Activated T-helper 17 cell treated with anti-CD3 and anti-CD28 coated beads, Interleukin-2, amount 50 U/mL, for 72 hours (primary cell): Measurements from ENCODE around the gene IL4I1. TPM values are rescaled to one million over a fixed set of nuclear protein-coding genes. Genes with fewer than 3 reads are reported as not detected.
A peak's percentile ranks its signal among the peaks of the same experiment; 100 is the strongest.

ENCODE experiments used
- ATAC-seq: fragments of 150-1000 bp; cut with Tn5 transposase; replicated peaks from 2 replicates; pipeline ENCODE4 v1.10.0; 2021; ENCODE audit warnings: mild to moderate bottlenecking, moderate library complexity
- H3K27ac Mint-ChIP-seq: one replicate; pipeline ENCODE4 v1.8.0; 2022; ENCODE audit warnings: mixed read lengths
- H3K27me3 Mint-ChIP-seq: one replicate; pipeline ENCODE4 v1.8.0; 2022; ENCODE audit warnings: mixed read lengths
- H3K36me3 Mint-ChIP-seq: one replicate; pipeline ENCODE4 v1.8.0; 2022; ENCODE audit warnings: low read depth, mild to moderate bottlenecking, mixed read lengths
- H3K4me1 Mint-ChIP-seq: one replicate; pipeline ENCODE4 v1.8.0; 2022; ENCODE audit warnings: mixed read lengths
- H3K4me3 Mint-ChIP-seq: one replicate; pipeline ENCODE4 v1.8.0; 2022; ENCODE audit warnings: mild to moderate bottlenecking, mixed read lengths
- H3K9me3 Mint-ChIP-seq: one replicate; pipeline ENCODE4 v1.8.0; 2022; ENCODE audit warnings: mixed read lengths
- total RNA-seq, 2 donors: library from RNA; stranded (reverse); gene quantifications; one replicate each; pipeline ENCODE4 v1.2.3, GENCODE V29; 2022

IL4I1 gene
- total RNA-seq, 2 donors from 2014 or later, result 42.0 to 177 TPM

GRCh38 chr19:49916839-49917733 is 20.4 kb upstream of the IL4I1 start:
- peak overlapping the region; percentile 59 for H3K27ac Mint-ChIP-seq
- H3K36me3 Mint-ChIP-seq, result peaks cover 95% of the 10 kb centered on the region
- H3K9me3 Mint-ChIP-seq, result no peaks in the 10 kb centered on the region
- H3K27me3 Mint-ChIP-seq, result no peaks in the 10 kb centered on the region
- no peak for ATAC-seq
- no peak overlapping the region for H3K4me3 Mint-ChIP-seq
- H3K4me1 Mint-ChIP-seq, result peaks cover 52% of the 10 kb centered on the region

- Mint-ChIP-seq H3K9me3 (no peaks in the 10 kb centered on the region), H3K27me3 (no peaks in the 10 kb centered on the region), H3K36me3 (peaks cover 95% of the 10 kb centered on the region), H3K4me3 (no peak overlapping the region), H3K27ac (peak overlapping the region; percentile 14), H3K4me1 (peaks cover 50% of the 10 kb centered on the region)
- ATAC-seq, result no peak
These were observed 18.6 kb upstream of the IL4I1 start for GRCh38 chr19:49915271-49915670.

DNA sequence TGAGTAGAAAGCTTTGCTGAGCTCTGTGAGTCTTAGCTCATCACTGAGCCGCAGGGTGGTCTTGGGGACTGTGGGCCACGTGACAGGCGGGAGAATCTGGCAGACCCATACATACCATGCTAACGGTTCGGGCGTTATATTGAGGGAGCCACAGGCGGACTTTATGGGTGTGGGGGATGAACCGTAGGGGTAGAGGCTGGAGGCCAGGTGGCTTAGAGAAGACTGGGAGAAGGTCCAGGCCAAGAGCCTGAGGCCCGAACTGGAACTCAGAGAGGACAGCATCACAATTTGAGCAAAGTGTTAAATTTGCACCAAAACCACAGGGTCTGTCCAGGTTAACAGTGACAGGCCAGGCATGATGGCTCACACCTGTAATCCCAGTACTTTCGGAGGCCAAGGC is 17.0 kb upstream of the IL4I1 start:
- no peaks in the 10 kb centered on the region for H3K27me3 Mint-ChIP-seq
- H3K9me3 Mint-ChIP-seq, result no peaks in the 10 kb centered on the region
- ATAC-seq, result no peak
- H3K27ac Mint-ChIP-seq, result peak overlapping the region; percentile 92
- H3K36me3 Mint-ChIP-seq, result peaks cover 97% of the 10 kb centered on the region
- H3K4me1 Mint-ChIP-seq, result peaks cover 45% of the 10 kb centered on the region
- peak overlapping the region; percentile 84 for H3K4me3 Mint-ChIP-seq

DNA sequence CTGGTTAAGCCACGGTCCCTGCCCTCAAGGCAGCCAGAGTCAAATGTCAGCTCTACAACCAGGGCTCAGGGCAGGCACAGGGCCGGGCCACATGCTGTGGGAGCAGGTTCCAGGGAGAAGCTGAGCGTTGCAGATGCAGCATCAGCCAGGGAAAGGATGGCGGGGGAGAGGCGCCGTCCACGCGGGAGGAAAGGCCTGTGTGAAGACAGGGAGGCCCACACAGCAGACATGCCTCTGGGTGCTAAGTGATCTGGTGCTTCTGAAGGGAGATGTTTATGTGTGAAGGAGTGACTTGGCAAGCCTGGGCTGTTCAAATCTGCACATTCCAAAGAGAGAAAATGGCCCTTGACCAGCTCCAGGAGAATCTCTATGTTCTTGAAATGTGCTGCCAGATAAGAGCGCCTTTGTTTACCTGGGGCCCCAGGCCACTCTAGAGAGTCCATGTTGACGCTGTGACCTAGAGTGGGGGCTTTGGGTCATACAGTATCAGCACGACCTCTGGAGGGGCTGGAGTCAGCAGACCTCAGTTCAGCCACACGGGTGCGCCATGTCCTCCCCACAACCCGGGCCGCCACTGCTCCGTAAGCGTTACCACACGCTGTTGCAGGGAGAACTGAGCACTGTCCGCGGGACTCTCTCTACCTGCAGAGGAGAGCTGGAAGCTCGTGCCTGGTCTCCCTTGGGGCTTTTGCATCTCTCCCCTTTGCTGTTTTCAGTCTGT is 16.4 kb upstream of the IL4I1 start:
- peak overlapping the region; percentile 92 for H3K27ac Mint-ChIP-seq
- H3K36me3 Mint-ChIP-seq, result peaks cover 97% of the 10 kb centered on the region
- H3K9me3 Mint-ChIP-seq, result no peaks in the 10 kb centered on the region
- peaks cover 41% of the 10 kb centered on the region for H3K4me1 Mint-ChIP-seq
- peak overlapping the region; percentile 84 for H3K4me3 Mint-ChIP-seq
- ATAC-seq, result no peak
- no peaks in the 10 kb centered on the region for H3K27me3 Mint-ChIP-seq

GRCh38 chr19:49911381-49912145 is 14.9 kb upstream of the IL4I1 start:
- Mint-ChIP-seq H3K27me3 (no peaks in the 10 kb centered on the region), H3K4me3 (peak overlapping the region; percentile 84), H3K4me1 (peaks cover 35% of the 10 kb centered on the region), H3K27ac (peak overlapping the region; percentile 92), H3K9me3 (no peaks in the 10 kb centered on the region), H3K36me3 (peaks cover 97% of the 10 kb centered on the region)
- peak; percentile 84 for ATAC-seq

DNA sequence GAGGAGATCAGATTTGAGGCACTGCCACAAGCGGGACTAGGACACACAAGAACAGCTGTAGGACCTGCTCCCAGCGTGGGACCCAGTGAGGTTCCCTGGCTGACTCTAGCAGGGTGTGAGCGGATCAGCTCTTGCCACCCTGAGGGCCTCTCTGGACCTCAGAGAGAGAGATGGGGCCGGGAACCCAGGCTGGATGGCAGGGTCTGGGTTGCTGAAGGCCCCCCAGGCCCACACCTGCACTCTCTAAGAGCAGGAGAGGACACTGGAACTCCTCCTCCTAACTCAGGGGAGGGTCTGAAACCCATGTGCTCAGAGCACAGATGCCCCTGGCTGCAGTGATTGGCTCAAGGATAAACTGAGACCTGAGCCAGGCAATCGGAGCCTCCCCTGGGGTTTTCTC is 13.5 kb upstream of the IL4I1 start:
- Mint-ChIP-seq H3K4me3 (no peak overlapping the region), H3K36me3 (peaks cover 90% of the 10 kb centered on the region), H3K9me3 (no peaks in the 10 kb centered on the region), H3K4me1 (peaks cover 34% of the 10 kb centered on the region), H3K27ac (no peak overlapping the region), H3K27me3 (no peaks in the 10 kb centered on the region)
- no peak for ATAC-seq

- H3K36me3 Mint-ChIP-seq, result peaks cover 76% of the 10 kb centered on the region
- H3K9me3 Mint-ChIP-seq, result no peaks in the 10 kb centered on the region
- ATAC-seq, result no peak
- peaks cover 28% of the 10 kb centered on the region for H3K4me1 Mint-ChIP-seq
- no peak overlapping the region for H3K4me3 Mint-ChIP-seq
- H3K27ac Mint-ChIP-seq, result peak overlapping the region; percentile 41
- H3K27me3 Mint-ChIP-seq, result no peaks in the 10 kb centered on the region
These were observed 12.1 kb upstream of the IL4I1 start for GRCh38 chr19:49908480-49909420.

DNA sequence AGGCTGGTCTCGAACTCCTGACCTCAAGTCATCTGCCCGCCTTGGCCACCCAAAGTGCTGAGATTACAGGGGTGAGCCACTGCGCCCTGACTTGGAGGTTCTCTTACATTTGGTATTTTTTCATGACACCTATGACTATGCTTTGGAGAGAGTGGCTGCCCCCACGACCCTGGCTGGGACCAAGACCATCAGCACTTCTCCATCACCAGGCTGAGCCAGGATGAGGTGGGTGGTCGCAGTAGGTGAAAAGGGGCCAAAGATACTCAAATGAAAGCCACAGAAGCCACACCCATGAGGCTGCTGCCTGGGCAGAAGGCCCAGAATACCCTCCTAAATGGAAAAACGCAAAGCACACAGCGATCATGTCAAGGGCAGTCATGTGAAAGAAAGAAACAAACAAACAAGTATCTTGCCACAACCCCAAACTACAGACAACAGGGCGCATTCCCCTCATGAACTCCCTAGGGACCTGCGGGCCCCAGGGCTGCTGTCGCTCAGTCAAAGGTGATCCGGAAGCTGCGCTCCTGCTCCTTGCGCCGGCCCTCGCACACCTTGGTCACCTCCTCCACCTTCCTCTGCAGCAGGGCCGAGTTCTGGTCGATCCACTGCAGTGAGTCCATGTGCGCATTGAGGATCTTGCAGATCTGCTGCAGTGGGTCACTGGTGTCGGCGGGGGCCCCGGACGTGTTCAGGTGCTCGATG is 11.2 kb upstream of the IL4I1 start:
- ATAC-seq, result no peak
- H3K4me3 Mint-ChIP-seq, result no peak overlapping the region
- H3K4me1 Mint-ChIP-seq, result peaks cover 19% of the 10 kb centered on the region

DNA sequence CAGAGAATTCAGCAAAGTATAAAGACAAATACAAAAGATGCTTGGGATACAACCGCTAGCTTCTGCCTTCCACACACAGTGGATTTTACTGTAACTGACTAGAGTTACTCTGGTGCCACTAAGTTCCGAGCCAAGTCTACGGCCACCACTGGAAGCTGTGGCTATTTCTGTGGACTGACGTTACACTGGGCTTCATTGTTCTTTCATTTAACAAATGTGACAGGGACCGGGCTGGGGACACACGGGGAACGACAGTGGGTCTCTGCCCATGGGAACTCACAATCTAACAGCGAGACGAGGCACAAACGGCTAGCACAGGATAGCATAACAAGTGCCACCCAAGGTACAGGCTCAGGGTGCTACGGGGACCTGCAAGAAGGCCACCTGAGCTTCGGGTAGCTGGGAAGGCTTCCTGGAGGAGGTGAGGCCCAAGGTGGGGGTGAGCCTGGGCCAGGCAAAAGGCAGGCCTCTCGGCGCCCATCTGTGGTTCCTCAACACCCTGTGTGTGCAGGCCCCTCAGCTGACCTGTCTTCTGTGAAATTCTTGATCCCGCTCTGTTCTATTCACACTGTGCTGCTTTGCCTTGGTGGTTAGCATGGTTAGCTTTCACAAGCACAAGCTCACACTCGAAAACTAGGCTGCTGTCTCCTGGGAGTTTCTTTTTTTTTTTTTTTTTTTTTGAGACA is 10.3 kb upstream of the IL4I1 start:
- H3K4me3 Mint-ChIP-seq, result no peak overlapping the region
- peak overlapping the region; percentile 41 for H3K27ac Mint-ChIP-seq
- H3K4me1 Mint-ChIP-seq, result peaks cover 15% of the 10 kb centered on the region
- ATAC-seq, result no peak
- H3K27me3 Mint-ChIP-seq, result no peaks in the 10 kb centered on the region
- H3K9me3 Mint-ChIP-seq, result no peaks in the 10 kb centered on the region
- H3K36me3 Mint-ChIP-seq, result peaks cover 58% of the 10 kb centered on the region

More for the DNA sequence above, 11.2 kb upstream of the IL4I1 start:
- Mint-ChIP-seq H3K36me3 (peaks cover 67% of the 10 kb centered on the region), H3K27ac (peak overlapping the region; percentile 41), H3K27me3 (no peaks in the 10 kb centered on the region), H3K9me3 (no peaks in the 10 kb centered on the region)

DNA sequence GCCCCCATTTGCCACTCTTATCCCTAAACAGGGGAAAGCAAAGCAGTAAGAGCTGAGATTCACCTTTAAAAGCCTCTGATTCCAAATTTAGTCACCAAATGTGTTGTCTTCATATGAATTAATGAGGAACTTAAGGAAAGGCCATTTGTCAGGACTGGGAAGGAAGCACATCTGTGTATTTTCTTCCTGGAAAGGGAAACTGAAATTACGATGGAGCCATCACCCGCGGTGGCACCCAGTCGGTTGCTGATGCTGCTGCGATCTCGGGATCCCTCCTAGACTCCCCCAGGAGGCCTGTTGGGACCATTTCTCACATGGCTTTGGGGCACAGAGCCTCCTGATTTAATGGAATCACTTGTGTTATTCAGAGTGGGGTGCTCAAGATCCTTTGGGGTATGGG is 7.4 kb upstream of the IL4I1 start:
- Mint-ChIP-seq H3K36me3 (peaks cover 30% of the 10 kb centered on the region), H3K27me3 (no peaks in the 10 kb centered on the region), H3K4me1 (peaks cover 8% of the 10 kb centered on the region), H3K4me3 (peak overlapping the region; percentile 23), H3K9me3 (no peaks in the 10 kb centered on the region), H3K27ac (no peak overlapping the region)
- ATAC-seq, result no peak

- peaks cover 73% of the 10 kb centered on the region for H3K36me3 Mint-ChIP-seq
- H3K4me3 Mint-ChIP-seq, result peak overlapping the region; percentile 93
- H3K27me3 Mint-ChIP-seq, result no peaks in the 10 kb centered on the region
- H3K4me1 Mint-ChIP-seq, result peaks cover 45% of the 10 kb centered on the region
- H3K27ac Mint-ChIP-seq, result peak overlapping the region; percentile 99
- ATAC-seq, result peak; percentile 40
- H3K9me3 Mint-ChIP-seq, result no peaks in the 10 kb centered on the region
These were observed 955 bp downstream of the IL4I1 start for GRCh38 chr19:49895566-49896297.

DNA sequence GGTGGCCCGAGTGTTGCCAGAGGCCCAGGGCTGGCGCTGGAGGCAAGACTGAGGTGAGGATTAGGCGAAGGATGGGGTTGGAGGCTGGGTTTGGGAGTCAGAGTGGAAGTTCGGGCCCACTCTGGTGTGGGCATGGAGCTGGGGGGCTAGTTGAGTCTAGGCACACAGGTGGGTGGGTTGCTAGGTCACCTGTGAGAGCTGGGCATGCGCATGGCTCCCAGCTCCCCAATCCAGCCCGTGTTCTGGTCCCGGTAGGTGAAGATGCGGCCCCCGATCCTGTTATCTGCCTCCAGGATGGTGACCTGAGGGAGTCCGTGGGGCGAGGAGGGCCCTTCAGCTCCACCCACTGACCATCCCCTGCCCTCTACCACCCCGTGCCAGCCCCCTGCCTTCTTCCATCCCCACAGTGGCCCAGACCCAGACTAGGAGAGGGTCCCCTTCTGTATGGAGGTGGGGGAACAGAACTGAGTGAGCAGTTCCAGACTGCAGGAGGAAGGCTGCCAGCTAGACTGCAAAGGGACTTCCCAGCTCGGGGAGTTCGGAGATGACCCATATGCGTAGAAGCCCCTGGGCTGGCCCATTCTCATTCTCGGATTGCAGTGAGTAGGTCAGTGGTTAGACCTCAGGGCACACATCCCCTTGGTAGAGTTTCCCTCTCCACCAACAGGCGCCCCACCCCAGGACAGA is 1.7 kb downstream of the IL4I1 start:
- peak overlapping the region; percentile 99 for H3K27ac Mint-ChIP-seq
- peaks cover 80% of the 10 kb centered on the region for H3K36me3 Mint-ChIP-seq
- H3K9me3 Mint-ChIP-seq, result no peaks in the 10 kb centered on the region
- ATAC-seq, result peak; percentile 54
- peak overlapping the region; percentile 93 for H3K4me3 Mint-ChIP-seq
- H3K27me3 Mint-ChIP-seq, result no peaks in the 10 kb centered on the region
- H3K4me1 Mint-ChIP-seq, result peaks cover 40% of the 10 kb centered on the region
